LNCaP clone FGC (cell line): ENCODE results near the gene FHIT.
A peak's percentile ranks its signal among the peaks of the same experiment; 100 is the strongest.

Source experiments
- DNase-seq: peaks from one replicate; pipeline ENCODE4 v3.0.0-alpha.2; 2011; ENCODE audit warnings: low read depth
- H3K4me3 ChIP-seq: 2 replicates; pipeline ENCODE4 v1.5.1; 2011; ENCODE audit warnings: mild to moderate bottlenecking, low read depth, low read length, control low read depth
- TF ChIP-seq, protein P1 (sequence below): IDR thresholded peaks from 2 replicates; pipeline ENCODE4 v1.5.1; 2012; ENCODE audit warnings: mild to moderate bottlenecking; ENCODE audit not compliant: control insufficient read depth, insufficient read depth; ENCODE audit errors: extremely low read depth

FHIT gene

DNA sequence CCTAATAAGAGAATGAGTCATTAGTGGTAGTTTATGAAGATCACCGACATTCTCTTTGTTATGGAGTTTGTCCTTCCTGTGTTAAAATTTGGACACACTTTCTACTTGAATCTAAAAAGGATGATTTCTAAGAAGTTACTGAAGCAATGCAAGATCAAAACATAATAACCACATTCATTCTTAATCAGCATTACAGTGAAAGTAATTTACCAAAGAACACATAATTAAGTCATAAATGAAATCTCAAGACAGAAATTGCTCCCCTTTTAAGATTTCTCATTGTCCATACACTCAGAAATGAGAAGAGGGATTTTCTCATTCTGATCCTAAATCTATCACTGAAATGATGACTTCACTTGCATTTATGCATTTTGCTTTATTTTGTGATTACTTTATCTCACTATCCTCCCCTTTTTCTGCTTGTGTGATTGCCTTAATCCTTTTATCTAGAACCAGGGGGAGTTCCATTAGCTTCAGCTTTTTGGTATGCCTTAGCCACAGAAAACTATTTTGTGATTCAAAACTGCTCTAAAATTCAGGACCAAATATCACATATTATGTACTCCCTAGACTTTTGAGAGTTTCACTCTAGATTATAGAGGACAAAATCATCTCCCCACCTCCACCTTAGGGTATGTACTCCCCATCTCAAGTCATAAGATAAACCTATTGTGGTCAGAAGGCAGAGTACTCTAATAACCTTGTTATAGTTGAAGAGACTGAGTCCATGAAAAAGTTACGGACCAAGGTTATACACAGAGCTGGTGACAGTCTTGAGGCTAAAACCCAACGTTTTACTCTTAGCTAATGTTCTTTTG lies 1383.9 kb downstream of the FHIT start:
- no peak overlapping the region for H3K4me3 ChIP-seq
- TF ChIP-seq, protein P1, sequence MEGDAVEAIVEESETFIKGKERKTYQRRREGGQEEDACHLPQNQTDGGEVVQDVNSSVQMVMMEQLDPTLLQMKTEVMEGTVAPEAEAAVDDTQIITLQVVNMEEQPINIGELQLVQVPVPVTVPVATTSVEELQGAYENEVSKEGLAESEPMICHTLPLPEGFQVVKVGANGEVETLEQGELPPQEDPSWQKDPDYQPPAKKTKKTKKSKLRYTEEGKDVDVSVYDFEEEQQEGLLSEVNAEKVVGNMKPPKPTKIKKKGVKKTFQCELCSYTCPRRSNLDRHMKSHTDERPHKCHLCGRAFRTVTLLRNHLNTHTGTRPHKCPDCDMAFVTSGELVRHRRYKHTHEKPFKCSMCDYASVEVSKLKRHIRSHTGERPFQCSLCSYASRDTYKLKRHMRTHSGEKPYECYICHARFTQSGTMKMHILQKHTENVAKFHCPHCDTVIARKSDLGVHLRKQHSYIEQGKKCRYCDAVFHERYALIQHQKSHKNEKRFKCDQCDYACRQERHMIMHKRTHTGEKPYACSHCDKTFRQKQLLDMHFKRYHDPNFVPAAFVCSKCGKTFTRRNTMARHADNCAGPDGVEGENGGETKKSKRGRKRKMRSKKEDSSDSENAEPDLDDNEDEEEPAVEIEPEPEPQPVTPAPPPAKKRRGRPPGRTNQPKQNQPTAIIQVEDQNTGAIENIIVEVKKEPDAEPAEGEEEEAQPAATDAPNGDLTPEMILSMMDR, result no peak
- no peak for DNase-seq

DNA sequence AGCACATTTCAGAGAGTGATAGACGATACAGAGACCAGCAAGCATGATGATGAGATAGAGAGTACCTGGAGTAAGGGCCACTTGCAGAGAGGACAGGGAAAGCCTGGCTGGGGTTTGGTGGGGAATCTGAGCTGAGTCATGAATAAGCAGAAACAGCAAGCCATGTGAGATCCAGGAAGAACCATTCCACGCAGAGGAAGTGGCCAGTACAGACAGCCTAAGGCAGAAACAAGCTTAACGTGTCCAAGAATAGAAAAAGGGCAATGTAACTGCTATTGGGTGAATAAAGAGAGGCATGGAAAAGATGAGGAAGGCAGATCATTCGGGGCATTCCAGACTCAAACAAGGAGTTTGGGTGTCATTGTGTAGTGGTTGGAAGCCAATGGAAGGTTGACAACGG lies 1385.2 kb downstream of the FHIT start:
- H3K4me3 ChIP-seq, result no peak overlapping the region
- no peak for DNase-seq
- TF ChIP-seq, protein P1, result no peak

DNA sequence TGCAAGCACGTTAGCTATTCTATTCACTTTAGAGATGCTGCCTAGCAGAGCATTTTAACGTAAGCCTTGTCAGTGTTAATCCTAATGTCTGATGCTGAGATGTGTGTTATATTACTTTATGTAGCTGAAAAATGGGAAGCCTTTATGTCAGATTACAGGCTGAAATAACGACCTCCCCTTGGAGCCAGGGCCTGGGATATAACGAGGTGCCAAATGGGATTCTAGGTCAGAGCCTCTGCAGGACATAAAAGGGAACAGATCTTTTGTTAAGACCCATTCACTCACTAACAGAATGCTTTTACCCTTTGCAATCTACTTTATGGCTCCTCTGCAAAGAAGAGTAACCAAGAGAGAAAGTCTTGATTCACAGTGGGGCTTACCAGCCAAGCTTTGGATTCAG lies 1385.9 kb downstream of the FHIT start:
- DNase-seq, result no peak
- TF ChIP-seq, protein P1, result no peak

DNA sequence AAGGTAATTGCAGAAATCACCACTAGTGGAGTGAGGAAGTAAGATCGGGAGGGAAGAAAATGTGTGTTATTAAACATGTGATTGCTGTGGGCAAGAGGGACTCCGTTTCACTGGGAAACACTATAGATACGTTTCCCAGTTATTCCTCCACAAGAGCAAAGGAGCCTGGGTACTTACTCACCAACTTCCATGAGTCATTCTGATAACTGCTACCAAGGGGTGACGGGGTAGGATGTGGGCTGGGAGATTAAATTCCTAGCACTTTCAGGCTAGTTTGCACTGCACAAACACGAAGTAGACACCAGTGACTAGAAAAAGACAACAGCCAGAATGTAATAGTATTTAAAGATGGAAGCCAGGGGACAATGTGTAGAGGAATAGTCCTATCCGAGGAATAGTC lies 1388.6 kb downstream of the FHIT start:
- no peak for DNase-seq
- H3K4me3 ChIP-seq, result no peak overlapping the region
- TF ChIP-seq, protein P1, result no peak

More for the DNA sequence above, 1385.9 kb downstream of the FHIT start:
- H3K4me3 ChIP-seq, result no peak overlapping the region

DNA sequence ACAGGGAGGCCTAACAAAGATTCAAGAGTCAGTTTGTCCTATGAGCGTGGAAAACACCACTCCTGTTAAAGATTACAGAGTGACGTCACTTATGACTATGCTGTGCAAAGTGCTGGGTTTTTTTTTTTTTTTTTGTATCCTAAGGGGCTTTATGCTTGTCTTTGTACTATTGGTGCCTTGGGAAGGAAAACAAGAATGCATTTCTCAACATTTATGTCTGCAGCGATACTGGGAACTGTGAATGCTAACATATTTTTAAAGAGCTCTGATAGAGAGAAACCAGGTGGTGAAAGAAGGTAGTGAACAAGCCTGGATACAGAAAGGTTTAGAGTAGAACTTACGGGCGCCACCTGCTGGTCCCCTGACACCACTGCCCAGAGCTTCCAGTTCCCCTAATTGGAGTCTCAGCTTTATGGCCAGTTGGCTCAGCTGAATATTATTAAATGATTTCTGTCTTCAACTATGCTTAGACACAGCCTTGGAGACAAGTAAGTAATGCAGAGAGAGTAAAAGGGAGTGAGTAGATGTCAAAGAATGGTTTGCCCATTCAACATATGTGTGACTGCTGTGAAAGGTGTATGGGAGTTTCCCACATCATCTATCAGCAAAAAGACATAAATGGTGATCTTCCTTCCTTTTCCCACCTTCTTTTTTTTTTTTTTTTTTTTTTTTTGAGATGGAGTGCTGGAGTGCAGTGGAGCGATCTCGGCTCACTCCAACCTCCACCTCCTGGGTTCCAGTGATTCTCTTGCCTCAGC lies 1393.5 kb downstream of the FHIT start:
- TF ChIP-seq, protein P1, result peak; percentile 88
- DNase-seq, result peak; percentile 38
- no peak overlapping the region for H3K4me3 ChIP-seq

DNA sequence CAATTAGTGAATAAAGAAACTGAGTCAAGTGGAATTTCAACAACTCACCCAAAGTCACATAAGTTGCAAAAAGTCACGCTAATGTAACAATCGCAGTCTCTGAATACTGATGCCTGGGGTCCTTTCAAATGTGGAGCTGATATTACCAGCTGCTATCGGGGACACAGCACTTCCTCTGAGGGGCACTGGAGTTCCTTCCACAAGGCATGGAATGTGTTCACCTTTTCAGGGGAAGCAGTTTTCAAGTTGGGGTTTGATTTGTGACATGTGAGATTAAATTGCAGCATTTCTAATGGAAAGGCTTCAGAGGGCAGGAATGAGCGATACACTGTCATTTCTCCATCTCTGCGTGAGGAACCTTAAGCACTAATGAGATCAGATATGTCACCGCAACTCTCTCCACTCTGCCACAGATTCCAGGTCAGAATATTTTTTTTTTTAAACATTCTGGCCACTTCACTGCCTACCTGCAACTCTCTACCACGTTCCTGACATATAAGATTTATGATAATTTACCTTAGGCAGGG lies 1394.3 kb downstream of the FHIT start:
- no peak overlapping the region for H3K4me3 ChIP-seq
- TF ChIP-seq, protein P1, result no peak
- DNase-seq, result no peak
